HL-60 (cell line): ENCODE measurements around the gene ADCYAP1.

Experiments
- DNase-seq, 2 experiments: peaks; one replicate each; pipeline ENCODE4 v3.0.0-alpha.2; 2010 to 2020; ENCODE audit warnings: low read depth in 1 of 2, low spot score in 1 of 2
- H3K27ac ChIP-seq: fragments of 250-450 bp; sonication (Bioruptor Pico); replicated peaks from 2 replicates; pipeline ENCODE4 v1.5.1; 2020; ENCODE audit warnings: mild to moderate bottlenecking, moderate library complexity
- H3K27me3 ChIP-seq: fragments of 250-450 bp; sonication (Bioruptor Pico); 2 replicates; pipeline ENCODE4 v1.5.1; 2021; ENCODE audit warnings: mild to moderate bottlenecking, moderate library complexity; ENCODE audit not compliant: insufficient read depth, poor library complexity, severe bottlenecking
- H3K4me3 ChIP-seq: replicated peaks from 2 replicates; pipeline ENCODE4 v1.5.1; 2011; ENCODE audit warnings: mild to moderate bottlenecking, control low read depth, low read length; ENCODE audit not compliant: insufficient read depth
- GABPA ChIP-seq: IDR thresholded peaks from 2 replicates; pipeline ENCODE4 v1.6.1; 2012; ENCODE audit warnings: low read depth
- POLR2AphosphoS5 ChIP-seq: IDR thresholded peaks from 2 replicates; pipeline ENCODE4 v1.6.1; 2012; ENCODE audit warnings: low read depth
- SPI1 ChIP-seq: IDR thresholded peaks from 2 replicates; pipeline ENCODE4 v1.6.1; 2012; ENCODE audit warnings: low read depth, mild to moderate bottlenecking, borderline replicate concordance
- TF ChIP-seq, protein P1 (sequence below): IDR thresholded peaks from 2 replicates; pipeline ENCODE4 v1.6.1; 2012; ENCODE audit warnings: low read depth; ENCODE audit not compliant: insufficient replicate concordance
- TF ChIP-seq, protein P2 (sequence below): IDR thresholded peaks from one replicate; pipeline ENCODE4 v1.5.1; 2011; ENCODE audit warnings: low read length, control low read depth, inconsistent platforms; ENCODE audit not compliant: insufficient read depth

The ADCYAP1 gene

GRCh38 chr18:955384-956066, 50.9 kb downstream of the ADCYAP1 start:
- DNase-seq = no peak
- TF ChIP-seq GABPA (no peak), SPI1 (no peak), POLR2AphosphoS5 (no peak)
- TF ChIP-seq, protein P1, sequence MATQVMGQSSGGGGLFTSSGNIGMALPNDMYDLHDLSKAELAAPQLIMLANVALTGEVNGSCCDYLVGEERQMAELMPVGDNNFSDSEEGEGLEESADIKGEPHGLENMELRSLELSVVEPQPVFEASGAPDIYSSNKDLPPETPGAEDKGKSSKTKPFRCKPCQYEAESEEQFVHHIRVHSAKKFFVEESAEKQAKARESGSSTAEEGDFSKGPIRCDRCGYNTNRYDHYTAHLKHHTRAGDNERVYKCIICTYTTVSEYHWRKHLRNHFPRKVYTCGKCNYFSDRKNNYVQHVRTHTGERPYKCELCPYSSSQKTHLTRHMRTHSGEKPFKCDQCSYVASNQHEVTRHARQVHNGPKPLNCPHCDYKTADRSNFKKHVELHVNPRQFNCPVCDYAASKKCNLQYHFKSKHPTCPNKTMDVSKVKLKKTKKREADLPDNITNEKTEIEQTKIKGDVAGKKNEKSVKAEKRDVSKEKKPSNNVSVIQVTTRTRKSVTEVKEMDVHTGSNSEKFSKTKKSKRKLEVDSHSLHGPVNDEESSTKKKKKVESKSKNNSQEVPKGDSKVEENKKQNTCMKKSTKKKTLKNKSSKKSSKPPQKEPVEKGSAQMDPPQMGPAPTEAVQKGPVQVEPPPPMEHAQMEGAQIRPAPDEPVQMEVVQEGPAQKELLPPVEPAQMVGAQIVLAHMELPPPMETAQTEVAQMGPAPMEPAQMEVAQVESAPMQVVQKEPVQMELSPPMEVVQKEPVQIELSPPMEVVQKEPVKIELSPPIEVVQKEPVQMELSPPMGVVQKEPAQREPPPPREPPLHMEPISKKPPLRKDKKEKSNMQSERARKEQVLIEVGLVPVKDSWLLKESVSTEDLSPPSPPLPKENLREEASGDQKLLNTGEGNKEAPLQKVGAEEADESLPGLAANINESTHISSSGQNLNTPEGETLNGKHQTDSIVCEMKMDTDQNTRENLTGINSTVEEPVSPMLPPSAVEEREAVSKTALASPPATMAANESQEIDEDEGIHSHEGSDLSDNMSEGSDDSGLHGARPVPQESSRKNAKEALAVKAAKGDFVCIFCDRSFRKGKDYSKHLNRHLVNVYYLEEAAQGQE = no peak
- TF ChIP-seq, protein P2, sequence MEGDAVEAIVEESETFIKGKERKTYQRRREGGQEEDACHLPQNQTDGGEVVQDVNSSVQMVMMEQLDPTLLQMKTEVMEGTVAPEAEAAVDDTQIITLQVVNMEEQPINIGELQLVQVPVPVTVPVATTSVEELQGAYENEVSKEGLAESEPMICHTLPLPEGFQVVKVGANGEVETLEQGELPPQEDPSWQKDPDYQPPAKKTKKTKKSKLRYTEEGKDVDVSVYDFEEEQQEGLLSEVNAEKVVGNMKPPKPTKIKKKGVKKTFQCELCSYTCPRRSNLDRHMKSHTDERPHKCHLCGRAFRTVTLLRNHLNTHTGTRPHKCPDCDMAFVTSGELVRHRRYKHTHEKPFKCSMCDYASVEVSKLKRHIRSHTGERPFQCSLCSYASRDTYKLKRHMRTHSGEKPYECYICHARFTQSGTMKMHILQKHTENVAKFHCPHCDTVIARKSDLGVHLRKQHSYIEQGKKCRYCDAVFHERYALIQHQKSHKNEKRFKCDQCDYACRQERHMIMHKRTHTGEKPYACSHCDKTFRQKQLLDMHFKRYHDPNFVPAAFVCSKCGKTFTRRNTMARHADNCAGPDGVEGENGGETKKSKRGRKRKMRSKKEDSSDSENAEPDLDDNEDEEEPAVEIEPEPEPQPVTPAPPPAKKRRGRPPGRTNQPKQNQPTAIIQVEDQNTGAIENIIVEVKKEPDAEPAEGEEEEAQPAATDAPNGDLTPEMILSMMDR = no peak
- H3K4me3 ChIP-seq = no peak overlapping the region
- no peak overlapping the region for H3K27ac ChIP-seq
- peaks cover 5% of the 10 kb centered on the region for H3K27me3 ChIP-seq

GRCh38 chr18:957829-958228, 53.2 kb downstream of the ADCYAP1 start:
- DNase-seq = no peak
- Histone ChIP-seq H3K4me3 (no peak overlapping the region), H3K27me3 (peaks cover 11% of the 10 kb centered on the region), H3K27ac (no peak overlapping the region)
- TF ChIP-seq, protein P2 = no peak
- TF ChIP-seq SPI1 (no peak), GABPA (no peak), POLR2AphosphoS5 (no peak)
- TF ChIP-seq, protein P1 = no peak

DNA sequence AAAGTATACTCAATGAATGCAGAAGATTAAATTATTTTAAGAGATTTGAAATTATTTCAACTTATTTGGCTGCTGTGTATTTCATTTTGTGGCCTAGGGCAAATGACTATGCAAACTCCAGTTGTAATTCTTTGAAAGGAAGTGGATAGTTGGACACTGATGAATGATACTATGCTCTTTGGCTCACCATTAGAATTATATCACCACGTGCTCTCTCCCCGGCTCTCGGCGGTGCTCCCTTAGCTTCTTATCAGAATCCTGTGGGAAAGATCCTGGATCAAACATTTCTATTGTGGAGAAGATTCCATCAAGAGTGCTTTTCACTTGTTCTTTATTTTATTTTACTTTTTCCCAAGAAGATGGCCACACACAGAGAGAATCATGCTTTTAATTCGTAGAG, 55.2 kb downstream of the ADCYAP1 start:
- no peak overlapping the region for H3K27ac ChIP-seq
- no peak for DNase-seq
- H3K27me3 ChIP-seq = peaks cover 14% of the 10 kb centered on the region
- H3K4me3 ChIP-seq = no peak overlapping the region
- TF ChIP-seq SPI1 (no peak), POLR2AphosphoS5 (no peak), GABPA (no peak)
- TF ChIP-seq, protein P1 = no peak
- TF ChIP-seq, protein P2 = no peak
